Stimulated activated naive CD4-positive, alpha-beta T cell treated with Interleukin-2 at 50 U/mL for 16 hours (primary cell): ENCODE measurements around the gene HSPA9.
A peak's percentile ranks its signal among the peaks of the same experiment; 100 is the strongest.

Experiments used
- DNase-seq: peaks from one replicate; lab custom pipeline; 2025; lab: John Stamatoyannopoulos, UW

The HSPA9 gene

GRCh38 chr5:138560971-138561370 lies 14.2 kb downstream of the HSPA9 start:
- no peak for DNase-seq

DNA sequence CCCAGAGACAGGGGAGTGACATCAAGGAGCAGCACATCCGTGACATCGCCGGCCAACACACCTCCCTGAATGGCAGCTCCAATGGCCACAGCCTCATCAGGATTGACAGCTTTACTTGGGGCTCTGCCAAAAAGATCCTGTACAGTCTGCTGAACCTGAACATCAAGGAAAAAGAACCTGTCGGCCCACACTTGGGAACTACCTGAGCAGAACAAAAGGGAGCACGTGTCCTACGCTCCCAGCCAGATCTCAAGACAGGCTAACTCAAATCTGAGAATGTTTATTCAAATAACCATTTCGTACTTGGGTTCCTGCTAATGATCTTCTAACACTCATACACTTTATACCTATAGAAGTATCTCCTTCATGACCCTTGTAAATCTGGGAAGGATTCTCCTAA lies 15.3 kb downstream of the HSPA9 start:
- DNase-seq = no peak

GRCh38 chr5:138557677-138558076 lies 17.5 kb downstream of the HSPA9 start:
- DNase-seq = no peak

- DNase-seq = no peak
Observed at GRCh38 chr5:138554143-138554542, 21.1 kb downstream of the HSPA9 start.

DNA sequence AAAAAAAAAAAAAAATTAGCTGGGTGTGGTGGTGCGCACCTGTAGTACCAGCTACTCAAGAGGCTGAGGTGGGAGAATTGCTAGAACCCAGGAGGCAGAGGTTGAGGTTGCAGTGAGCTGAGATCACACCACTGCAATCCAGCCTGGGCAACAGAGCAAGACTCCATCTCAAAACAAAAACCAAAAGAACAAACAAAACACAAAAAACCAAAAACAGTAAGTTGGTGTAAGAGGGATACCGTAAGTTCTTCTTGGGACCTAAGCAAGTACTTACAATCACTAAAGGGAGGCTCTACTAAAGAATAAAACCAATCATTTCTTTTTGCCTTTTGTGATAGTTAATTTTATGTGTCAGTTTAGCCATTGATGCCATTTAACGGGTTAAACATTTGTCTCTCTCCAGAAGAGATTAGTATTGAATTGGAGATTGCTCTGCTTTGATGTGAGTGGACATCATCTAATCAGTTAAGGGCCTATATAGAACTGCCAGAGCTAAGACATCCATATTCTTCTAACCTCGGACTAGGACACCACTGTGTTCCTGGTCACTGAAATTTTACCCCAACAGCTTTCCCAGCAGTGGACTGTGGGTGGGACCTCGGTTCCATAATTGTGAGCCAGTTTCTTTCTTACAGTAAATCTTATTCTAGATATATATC lies 21.6 kb downstream of the HSPA9 start:
- DNase-seq = no peak

DNA sequence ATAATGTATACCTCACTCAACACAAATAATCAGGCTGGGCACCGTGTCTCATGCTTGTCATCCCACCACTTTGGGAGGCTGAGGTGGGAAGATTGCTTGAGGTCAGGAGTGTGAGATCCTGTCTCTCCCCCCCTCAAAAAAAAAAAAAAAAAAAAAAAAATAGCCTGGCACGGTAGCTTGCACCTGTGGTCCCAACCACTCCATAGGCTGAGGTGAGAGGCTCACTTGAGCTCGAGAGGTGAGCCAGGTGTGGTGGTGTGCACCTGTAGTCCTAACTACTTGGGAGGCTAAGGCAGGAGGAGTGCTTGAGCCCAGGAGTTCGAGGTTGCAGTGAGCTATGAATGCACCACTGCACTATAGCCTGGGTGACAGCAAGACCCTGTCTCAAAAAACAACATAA lies 22.5 kb downstream of the HSPA9 start:
- DNase-seq = no peak

- DNase-seq = no peak
Observed at GRCh38 chr5:138549414-138549813, 25.8 kb downstream of the HSPA9 start.

DNA sequence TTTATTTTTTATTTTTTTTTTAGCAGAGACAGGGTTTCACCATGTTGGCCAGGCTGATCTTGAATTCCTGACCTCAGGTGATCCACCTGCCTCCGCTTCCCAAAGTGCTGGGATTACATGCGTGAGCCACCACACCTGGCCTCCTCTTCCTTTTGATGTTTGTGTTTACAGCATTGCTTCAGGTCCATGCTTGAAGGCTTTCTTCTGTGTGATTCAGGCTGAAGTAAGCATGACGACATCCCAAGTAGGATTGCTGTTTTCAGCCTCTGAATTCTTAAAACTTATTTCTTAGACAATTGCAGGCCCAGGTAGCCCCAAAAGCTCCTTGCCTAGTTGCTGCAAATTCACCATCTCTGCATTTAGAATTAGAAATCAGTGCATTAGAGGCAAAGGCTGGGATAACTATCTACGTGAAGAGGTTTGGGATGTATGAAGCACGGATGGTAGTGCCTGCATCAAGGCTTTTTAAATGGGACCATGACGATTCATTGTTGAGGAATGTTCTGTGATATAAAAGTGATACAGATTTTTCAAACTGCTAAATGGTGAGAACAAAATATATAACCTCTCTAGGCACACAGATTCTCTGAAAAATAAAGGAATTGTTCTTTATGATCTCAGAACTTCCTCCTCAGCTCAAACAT lies 29.2 kb downstream of the HSPA9 start:
- DNase-seq = no peak

DNA sequence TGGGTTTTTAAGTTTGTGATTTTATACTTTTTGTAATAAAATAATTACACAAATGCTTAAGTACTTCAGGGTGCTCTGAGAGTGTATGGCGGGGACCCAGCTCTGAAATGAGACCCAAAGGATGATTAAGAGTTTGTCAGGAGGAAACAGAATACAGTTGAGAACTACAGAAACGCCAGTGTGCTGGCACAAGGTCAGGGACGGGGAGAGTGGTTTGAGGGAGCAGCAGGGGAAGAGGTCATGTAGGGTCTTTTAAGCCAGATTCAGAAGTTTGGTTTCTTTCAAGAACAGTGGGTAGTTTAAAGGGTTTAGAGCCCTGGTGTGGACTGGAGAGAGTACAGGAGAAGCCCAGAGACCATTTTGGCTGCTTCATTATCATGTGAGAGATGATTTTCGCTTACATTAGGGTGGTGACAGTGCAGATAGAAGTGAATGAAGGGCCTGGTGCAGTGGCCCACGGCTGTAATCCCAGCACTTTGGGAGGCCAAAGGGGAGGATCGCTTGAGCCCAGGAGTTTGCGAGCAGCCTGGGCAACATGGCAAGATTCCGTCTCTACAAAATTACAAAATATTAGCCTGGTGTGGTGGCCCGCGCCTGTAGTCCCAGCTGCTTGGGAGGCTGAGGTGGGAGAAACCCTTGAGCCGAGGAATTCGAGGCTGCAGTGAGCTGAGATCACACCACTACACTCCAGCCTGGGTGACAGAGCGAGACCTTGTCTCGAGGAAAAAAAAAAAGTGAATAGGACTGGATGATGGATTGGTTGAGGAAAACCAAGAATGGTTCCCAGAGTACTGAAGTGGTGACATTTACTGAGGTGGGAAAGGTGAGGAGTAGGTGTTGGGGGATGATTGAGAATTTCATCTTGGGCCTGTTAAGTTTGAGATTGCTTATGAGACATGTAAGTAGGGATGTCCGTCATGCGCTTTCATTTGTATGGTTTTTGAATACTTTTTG lies 30.7 kb downstream of the HSPA9 start:
- DNase-seq = no peak

- DNase-seq = no peak
Observed at GRCh38 chr5:138543730-138544104, 31.5 kb downstream of the HSPA9 start.

DNA sequence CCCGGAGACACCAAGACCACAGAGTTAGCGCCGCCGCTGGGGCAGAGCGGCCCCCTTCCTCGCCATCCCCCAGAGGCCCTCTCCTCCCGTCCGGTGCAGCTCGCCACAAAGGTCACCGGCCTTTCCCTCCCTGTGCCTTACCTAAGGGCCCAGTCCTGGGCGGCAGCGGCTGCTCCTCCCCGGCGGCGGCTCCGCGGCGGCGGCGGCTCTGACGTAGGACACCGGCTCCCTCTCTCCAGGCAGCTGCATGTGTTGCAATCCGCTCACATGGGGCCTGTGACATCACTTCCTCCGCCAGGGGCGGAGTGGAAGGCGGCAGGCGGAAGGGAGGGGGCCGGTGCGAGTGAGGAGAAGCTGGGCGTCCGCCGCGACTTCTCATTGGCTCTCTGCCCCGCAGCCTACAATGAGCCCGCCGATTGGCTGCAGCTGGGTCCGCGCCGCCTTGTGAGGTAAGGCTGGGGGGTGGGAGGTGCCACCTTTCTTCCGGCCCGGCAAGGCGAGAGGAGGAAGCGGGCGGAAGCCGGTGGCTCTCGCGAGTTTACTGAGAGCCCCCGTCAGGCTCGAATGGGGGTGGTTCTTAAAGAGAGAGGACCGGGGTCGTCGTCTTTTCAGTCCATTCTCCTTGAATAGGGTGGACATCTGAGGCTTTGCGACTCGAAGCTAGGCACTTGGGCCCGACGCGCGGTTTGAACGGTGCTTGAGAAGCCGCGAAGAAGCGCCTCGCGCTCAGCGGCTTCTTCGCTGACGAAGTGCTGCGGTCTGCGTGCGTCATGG lies 32.1 kb downstream of the HSPA9 start, which contains the start of gene ETF1:
Gene ETF1, minus strand, starts transcription at position 281 of the 774 bp plus-strand sequence. CDS start 318 bp downstream, outside the sequence.
- peak; percentile 100 for DNase-seq

GRCh38 chr5:138542180-138542955 lies 32.8 kb downstream of the HSPA9 start:
- DNase-seq = no peak

DNA sequence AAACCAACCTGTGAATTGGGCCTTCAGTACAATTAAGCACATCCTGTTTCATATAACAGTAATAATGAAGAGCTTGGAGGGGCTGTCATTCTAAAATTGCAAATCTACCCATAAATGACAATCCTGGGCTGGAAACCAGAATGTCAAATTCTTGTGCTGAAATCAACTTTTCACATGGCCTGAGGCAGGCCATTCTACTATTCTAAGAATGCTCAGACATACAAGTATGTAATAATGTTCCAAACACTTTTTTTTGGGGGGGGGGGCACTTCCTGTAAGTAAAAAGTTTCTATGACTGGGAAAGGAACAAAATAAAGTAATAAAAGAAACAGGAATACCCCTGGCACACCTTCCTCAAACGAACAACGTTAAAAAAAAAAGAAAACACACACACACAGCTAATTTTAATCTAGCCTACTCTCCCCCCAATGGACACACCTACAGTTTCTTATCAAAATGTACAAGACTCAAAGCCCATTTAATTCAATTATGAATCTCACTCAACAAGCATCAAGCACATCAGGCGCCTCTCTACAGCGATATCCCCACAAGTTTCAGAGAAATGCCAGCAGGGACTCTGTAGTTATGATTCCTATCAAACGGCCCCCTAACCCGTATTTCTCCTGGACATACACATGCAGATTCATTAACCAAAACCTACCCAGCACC lies 33.6 kb downstream of the HSPA9 start:
- no peak for DNase-seq

- DNase-seq = no peak
Observed at GRCh38 chr5:138539791-138540190, 35.4 kb downstream of the HSPA9 start.

GRCh38 chr5:138538943-138539627 lies 36.1 kb downstream of the HSPA9 start:
- no peak for DNase-seq

GRCh38 chr5:138536665-138537315 lies 38.4 kb downstream of the HSPA9 start:
- DNase-seq = no peak

- no peak for DNase-seq
Observed at GRCh38 chr5:138536215-138536614, 39.0 kb downstream of the HSPA9 start.

DNA sequence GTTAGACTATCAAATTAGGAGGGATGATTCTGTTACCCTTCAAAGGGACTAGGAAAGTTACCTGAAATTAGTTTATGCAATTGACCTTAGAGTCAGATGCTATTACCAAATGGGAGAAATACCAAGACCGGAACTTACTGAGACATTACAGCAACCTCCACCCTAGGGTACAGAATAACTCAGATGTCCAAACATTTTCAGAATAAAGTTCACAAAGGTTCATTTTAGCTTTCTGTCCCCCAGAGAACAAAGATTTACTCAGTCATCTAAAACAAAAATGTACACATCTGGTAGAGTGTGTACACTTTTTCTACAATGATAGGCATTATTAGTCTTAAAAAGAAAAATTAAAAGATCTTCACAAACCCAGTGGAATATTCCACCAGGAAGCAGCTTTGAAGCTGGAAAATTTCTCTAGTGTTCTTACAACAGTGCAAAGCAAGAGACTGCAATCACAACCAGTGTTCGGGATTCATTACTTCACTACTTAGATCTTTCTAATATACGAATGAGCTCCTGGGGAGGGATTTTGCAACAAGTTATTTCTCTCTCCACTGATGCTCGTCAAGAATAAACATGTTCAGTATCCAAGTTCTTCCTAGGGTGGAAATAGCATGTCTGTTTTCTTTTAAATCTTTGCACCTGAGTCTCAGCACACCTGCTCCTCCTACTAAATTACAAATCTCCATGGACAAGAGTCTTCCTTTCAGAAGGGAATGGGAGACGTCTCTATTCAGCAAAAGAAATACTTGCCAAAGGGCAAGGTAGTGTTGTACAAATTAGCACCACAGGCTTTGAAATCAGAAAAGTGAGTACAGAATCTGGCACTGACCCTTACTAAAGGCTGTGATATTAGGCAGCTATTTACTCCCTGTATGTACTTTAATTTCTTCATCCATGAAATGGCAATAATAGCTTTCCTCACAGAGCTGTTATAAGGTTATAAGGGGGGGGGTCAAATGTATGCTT lies 40.9 kb downstream of the HSPA9 start:
- no peak for DNase-seq
